AG04449 (cell line): ENCODE measurements around the gene ATPAF1.

Experiments used
- CTCF ChIA-PET: fragments of 350-600 bp; formaldehyde crosslinking; extraction: SDS; loops from one replicate; lab custom pipeline; 2021; ENCODE audit warnings: antibody characterized with exemption; lab: Yijun Ruan, JAX
- POLR2A ChIA-PET: fragments of 400-600, 350-600 bp; formaldehyde crosslinking; extraction: SDS; loops from one replicate; lab custom pipeline; 2020; ENCODE audit warnings: antibody characterized with exemption, inconsistent platforms; lab: Yijun Ruan, JAX
- DNase-seq: peaks from one replicate; pipeline ENCODE4 v3.0.0-alpha.2; 2010; ENCODE audit warnings: low read depth, low spot score
- H3K4me3 ChIP-seq: 2 replicates; pipeline ENCODE4 v1.5.1; 2011; ENCODE audit warnings: low read depth, mild to moderate bottlenecking, control low read depth, low read length
- CTCF ChIP-seq: IDR thresholded peaks from one replicate; pipeline ENCODE4 v1.5.1; 2011; ENCODE audit warnings: mild to moderate bottlenecking, moderate library complexity, low read length, control low read depth, inconsistent platforms; ENCODE audit not compliant: insufficient read depth; ENCODE audit errors: missing control alignments

Gene ATPAF1

DNA sequence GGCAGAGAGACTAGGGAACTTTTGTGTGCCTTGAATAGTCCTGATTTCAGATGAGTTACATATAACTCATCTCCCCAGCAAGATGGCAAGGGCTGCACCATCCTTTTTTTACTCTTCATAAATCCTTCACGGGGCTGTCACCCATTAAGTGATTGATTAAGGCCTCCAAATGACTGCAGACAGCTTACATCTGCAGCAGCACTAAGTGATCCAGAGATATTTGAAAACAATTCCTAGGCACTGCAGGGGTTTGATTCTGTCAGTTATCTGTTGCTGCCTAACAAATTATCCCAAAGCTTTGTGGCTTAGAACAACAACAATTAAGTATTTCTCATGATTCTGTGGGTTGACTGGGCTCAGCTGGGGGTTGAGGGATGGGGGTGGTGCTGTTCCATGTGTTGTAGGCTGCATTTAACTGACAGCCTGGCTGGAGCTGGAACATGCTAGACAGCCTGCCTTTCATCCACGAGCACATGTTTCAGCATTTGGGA, 22.8 kb upstream of the ATPAF1 start:
- no peak overlapping the region for H3K4me3 ChIP-seq
- no peak for DNase-seq
- ChIA-PET POLR2A (interaction anchor here (0.6 kb wide), 1 partner anchor 15 kb away, joined by 6 read pairs; no protein-coding TSS in a partner anchor), CTCF (interaction anchor here (1.4 to 1.5 kb wide), 2 partner anchors 11 to 13 kb away, joined by 6 read pairs; no protein-coding TSS in a partner anchor)
- no peak for TF ChIP-seq CTCF

- no peak for DNase-seq
- ChIA-PET POLR2A (no interaction called here), CTCF (no interaction called here)
- no peak overlapping the region for H3K4me3 ChIP-seq
- TF ChIP-seq CTCF, result no peak
Observed at GRCh38 chr1:46689897-46690296, 21.7 kb upstream of the ATPAF1 start.

- POLR2A ChIA-PET, result no interaction called here
- no peak for DNase-seq
- CTCF ChIA-PET, result interaction anchor here (0.7 kb wide), 1 partner anchor 57 kb away, joined by 3 read pairs; no protein-coding TSS in a partner anchor
- TF ChIP-seq CTCF, result no peak
- no peak overlapping the region for H3K4me3 ChIP-seq
Observed at GRCh38 chr1:46689356-46689755, 21.2 kb upstream of the ATPAF1 start.

DNA sequence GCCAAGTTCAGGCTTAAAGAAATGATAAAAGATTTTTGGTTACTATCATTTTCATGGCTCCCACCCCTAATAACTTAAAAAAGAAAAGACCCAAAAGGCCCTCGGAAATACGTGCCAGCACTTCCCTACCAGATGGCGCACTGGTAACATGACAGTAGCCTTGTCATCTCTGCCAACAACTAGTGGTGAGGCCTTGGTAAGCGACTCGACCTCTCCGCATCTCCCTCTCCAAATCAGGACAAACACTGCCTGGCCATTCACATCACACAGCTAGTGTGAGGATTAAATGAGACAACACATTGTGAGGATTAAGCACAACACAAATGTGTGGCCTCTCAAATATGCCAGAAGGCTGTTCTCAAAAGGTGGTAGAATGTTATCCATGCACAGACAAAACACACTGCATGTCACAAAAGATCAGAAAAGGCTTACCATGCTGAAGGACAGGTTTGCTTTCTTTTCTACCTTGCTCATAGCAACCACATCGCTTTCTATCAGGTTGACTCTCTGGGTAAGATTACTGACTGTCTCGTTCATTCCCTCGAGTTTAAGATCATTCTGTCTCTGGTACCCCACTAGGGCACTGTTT, 19.9 kb upstream of the ATPAF1 start:
- CTCF ChIA-PET, result interaction anchor here (1.4 kb wide), 1 partner anchor 11 kb away, joined by 3 read pairs; no protein-coding TSS in a partner anchor
- TF ChIP-seq CTCF, result no peak

DNA sequence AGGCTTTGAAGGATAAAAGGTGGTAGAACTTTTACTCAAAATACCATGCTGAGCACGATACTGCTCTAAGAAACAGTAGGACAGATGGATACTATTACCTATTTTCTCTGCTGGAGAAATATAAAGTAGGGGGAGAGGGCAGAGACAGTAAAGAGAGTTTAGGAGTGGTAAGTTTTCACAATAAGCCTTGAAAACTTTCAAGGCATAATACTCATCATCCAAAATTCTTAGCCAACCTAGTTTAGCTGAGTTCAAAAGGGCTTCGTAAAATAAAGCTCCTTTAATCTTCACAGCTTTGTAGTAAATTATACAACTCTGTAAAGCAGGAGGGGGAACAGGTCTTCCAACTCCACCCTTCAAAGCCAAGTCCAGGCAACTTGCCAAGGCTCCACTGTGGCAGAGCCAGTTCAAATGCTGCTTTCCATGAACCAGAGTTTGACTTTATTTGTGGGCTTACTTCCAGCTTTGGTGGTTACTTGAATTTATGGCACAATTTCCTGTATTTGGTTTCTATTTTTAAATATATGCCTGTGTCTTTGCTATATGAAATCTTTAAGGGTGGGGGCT, 19.0 kb upstream of the ATPAF1 start:
- ChIA-PET CTCF (interaction anchor here (1.4 kb wide), 1 partner anchor 10 kb away, joined by 3 read pairs; no protein-coding TSS in a partner anchor), POLR2A (no interaction called here)
- H3K4me3 ChIP-seq, result no peak overlapping the region
- no peak for DNase-seq
- TF ChIP-seq CTCF, result no peak

More for the DNA sequence above, 19.9 kb upstream of the ATPAF1 start:
- POLR2A ChIA-PET, result no interaction called here
- no peak for DNase-seq
- no peak overlapping the region for H3K4me3 ChIP-seq

DNA sequence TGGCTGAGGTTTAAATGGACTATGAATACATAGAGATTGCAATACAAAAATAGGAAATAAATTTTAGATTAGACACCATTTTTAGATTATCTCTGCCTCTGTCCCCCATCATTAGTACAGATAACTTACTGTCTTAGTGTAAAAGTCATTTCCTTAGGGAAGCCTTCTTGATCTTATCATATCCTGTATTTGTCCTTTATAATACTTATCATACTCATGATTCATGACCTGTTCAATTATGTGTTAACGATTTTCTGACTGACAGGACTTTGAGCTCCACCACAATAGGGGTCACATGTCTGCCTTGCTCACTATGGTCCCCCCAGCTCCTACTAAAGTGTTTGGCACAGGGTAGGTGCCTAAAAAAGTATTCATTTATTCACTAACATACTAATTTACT, 18.1 kb upstream of the ATPAF1 start:
- no peak overlapping the region for H3K4me3 ChIP-seq
- TF ChIP-seq CTCF, result no peak
- ChIA-PET CTCF (no interaction called here), POLR2A (no interaction called here)
- no peak for DNase-seq
